ENCODE results near the gene FHIT. TPM values are rescaled to one million over a fixed set of nuclear protein-coding genes. Genes with fewer than 3 reads are reported as not detected.

Gene FHIT
- total RNA-seq, 4 donors from 2014 or later: 1.6 to 12.9 (median 7.8) TPM

DNA sequence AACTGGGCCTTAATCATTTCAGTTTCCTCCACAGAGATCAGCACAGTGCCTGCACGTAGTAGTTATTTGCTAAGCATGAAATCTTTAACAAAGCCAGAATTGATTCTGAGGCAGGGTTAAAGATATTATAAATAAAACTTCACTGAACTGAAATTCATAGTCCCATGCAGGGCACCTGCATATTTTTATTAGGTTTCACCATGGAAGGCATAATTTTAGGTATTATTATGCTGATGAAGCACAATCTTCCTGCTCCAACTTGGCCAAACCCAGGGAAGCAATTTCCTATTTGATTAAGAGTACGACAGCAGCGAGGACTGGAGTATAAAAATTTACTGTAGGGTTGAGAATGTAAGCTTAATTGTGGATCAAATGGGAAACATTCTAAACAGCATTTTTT is 1131.0 kb downstream of the FHIT start:
- Histone ChIP-seq H3K27ac (no peak overlapping the region), H3K9me3 (no peaks in the 10 kb centered on the region), H3K27me3 (no peaks in the 10 kb centered on the region), H3K36me3 (no peaks in the 10 kb centered on the region), H3K4me1 (no peaks in the 10 kb centered on the region), H3K4me3 (no peak overlapping the region)
- no peak for DNase-seq (ENCODE audit: low spot score in 2 of 2)
- TF ChIP-seq POLR2A (IDR thresholded peaks at IDR 0.05): no peak
- TF ChIP-seq, protein P1, sequence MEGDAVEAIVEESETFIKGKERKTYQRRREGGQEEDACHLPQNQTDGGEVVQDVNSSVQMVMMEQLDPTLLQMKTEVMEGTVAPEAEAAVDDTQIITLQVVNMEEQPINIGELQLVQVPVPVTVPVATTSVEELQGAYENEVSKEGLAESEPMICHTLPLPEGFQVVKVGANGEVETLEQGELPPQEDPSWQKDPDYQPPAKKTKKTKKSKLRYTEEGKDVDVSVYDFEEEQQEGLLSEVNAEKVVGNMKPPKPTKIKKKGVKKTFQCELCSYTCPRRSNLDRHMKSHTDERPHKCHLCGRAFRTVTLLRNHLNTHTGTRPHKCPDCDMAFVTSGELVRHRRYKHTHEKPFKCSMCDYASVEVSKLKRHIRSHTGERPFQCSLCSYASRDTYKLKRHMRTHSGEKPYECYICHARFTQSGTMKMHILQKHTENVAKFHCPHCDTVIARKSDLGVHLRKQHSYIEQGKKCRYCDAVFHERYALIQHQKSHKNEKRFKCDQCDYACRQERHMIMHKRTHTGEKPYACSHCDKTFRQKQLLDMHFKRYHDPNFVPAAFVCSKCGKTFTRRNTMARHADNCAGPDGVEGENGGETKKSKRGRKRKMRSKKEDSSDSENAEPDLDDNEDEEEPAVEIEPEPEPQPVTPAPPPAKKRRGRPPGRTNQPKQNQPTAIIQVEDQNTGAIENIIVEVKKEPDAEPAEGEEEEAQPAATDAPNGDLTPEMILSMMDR (IDR thresholded peaks at IDR 0.05): no peak
- no peak for TF ChIP-seq EP300 (IDR thresholded peaks at IDR 0.05)
- WGBS, 2 donors: 80 to 83% methylated on average over 3 of the region's 3 CpGs

DNA sequence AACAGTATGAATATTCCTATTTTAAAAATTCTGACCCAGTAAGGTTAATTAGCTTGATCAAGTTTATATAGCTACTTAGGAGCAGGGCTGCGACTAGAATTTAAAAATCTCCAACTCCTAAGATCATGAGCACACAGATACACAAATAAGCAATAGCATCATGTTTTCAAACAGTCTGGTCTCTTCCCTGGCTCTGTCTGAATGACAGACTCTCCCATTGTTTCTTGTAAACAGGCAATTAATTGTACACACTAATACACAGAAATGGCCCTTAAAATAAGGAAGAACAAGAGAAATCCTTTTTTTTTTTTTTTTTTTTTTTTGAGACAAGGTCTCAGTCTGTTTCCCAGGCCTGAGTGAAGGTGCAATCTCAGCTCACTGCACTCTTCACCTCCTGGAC is 1137.1 kb downstream of the FHIT start:
- H3K4me1 ChIP-seq: no peaks in the 10 kb centered on the region
- H3K4me3 ChIP-seq: no peak overlapping the region
- H3K27me3 ChIP-seq: no peaks in the 10 kb centered on the region
- WGBS, 2 donors: 54 to 63% methylated on average over 1 of the region's 1 CpG
- no peaks in the 10 kb centered on the region for H3K36me3 ChIP-seq
- no peak overlapping the region for H3K27ac ChIP-seq
- H3K9me3 ChIP-seq: no peaks in the 10 kb centered on the region
- TF ChIP-seq POLR2A (IDR thresholded peaks at IDR 0.05): no peak
- TF ChIP-seq, protein P1 (IDR thresholded peaks at IDR 0.05): no peak
- TF ChIP-seq EP300 (IDR thresholded peaks at IDR 0.05): no peak
- DNase-seq (ENCODE audit: low spot score in 2 of 2): no peak

DNA sequence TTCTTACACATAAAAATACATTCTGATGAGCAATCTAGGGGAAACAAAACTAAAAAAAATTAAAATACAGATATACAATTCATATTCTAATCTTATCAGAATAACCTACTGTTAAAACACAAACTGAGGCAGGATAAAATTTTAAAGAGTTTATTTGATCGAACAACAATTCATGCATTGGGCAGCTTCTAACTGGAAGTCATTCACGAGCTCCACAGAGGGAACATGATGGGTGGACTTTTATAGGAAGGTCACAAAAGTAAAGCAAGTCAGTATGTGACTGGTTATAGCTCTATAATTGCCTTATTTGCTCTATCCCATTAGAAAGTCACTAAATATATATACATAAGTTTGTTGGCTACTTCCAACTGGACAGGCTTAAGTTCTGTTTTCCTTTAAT is 1144.0 kb downstream of the FHIT start:
- DNase-seq (ENCODE audit: low spot score in 2 of 2): no peak
- Histone ChIP-seq H3K9me3 (no peaks in the 10 kb centered on the region), H3K4me3 (no peak overlapping the region), H3K27me3 (no peaks in the 10 kb centered on the region), H3K36me3 (no peaks in the 10 kb centered on the region), H3K27ac (no peak overlapping the region), H3K4me1 (no peaks in the 10 kb centered on the region)
- WGBS, 2 donors: 89 to 92% methylated on average over 2 of the region's 2 CpGs
- no peak for TF ChIP-seq POLR2A (IDR thresholded peaks at IDR 0.05)
- TF ChIP-seq, protein P1 (IDR thresholded peaks at IDR 0.05): no peak
- TF ChIP-seq EP300 (IDR thresholded peaks at IDR 0.05): no peak

DNA sequence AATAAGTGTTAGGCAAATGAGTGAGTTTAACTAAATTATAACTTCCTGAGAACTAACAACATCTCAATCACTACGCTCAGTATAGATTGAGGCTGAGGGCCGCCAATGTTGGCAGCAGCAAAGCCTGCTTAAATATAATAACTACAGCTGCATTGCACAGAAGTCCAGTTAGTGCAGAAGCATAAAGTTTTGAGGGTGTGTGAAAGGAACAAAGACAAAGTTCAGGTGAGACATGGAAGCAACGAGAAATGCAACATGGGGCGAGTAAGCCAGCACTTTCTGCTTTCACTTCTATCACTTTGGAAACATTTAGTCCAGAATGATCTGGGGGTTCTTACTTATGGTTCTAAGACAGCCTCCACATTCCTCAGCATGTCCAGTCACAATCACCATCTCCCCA is 1149.1 kb downstream of the FHIT start:
- Histone ChIP-seq H3K27ac (no peak overlapping the region), H3K4me3 (no peak overlapping the region), H3K36me3 (no peaks in the 10 kb centered on the region), H3K9me3 (no peaks in the 10 kb centered on the region), H3K4me1 (no peaks in the 10 kb centered on the region), H3K27me3 (no peaks in the 10 kb centered on the region)
- no peak for DNase-seq (ENCODE audit: low spot score in 2 of 2)
- 91 to 94% methylated on average over 4 of the region's 4 CpGs for WGBS, 2 donors
- TF ChIP-seq POLR2A (IDR thresholded peaks at IDR 0.05) (no peak), EP300 (IDR thresholded peaks at IDR 0.05) (no peak)
- TF ChIP-seq, protein P1 (IDR thresholded peaks at IDR 0.05): no peak

DNA sequence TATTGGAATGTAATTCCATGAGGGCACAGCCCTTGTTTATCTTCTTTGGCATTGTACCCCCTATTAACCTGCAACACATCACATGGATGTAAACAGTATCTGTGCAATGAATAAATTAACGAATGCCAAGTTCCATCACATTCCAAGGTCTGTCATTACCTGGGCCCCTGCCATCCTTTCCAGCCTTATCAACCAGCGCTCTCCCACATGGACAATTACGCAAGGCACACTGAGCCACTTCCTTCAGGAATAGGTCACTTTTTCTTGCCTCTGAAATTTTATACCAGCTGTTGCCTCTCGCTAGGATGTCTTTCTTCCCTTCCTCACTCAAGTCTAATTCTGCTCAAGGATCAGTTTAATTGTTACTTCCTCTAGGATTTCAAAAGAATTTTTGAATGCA is 1149.6 kb downstream of the FHIT start:
- 88 to 95% methylated on average over 4 of the region's 4 CpGs for WGBS, 2 donors
- Histone ChIP-seq H3K4me3 (no peak overlapping the region), H3K9me3 (no peaks in the 10 kb centered on the region), H3K27ac (no peak overlapping the region), H3K27me3 (no peaks in the 10 kb centered on the region), H3K4me1 (no peaks in the 10 kb centered on the region), H3K36me3 (no peaks in the 10 kb centered on the region)
- TF ChIP-seq EP300 (IDR thresholded peaks at IDR 0.05): no peak
- TF ChIP-seq, protein P1 (IDR thresholded peaks at IDR 0.05): no peak
- no peak for TF ChIP-seq POLR2A (IDR thresholded peaks at IDR 0.05)
- no peak for DNase-seq (ENCODE audit: low spot score in 2 of 2)
